HepG2 (cell line): ENCODE results near the gene NFIC. TPM values are rescaled to one million over a fixed set of nuclear protein-coding genes. Genes with fewer than 3 reads are reported as not detected.
A peak's percentile ranks its signal among the peaks of the same experiment; 100 is the strongest.

Experiments
- ATF3 ChIP-seq: sonication (generic); formaldehyde crosslinking; IDR thresholded peaks from 2 replicates; pipeline ENCODE4 v1.4.0; 2020; ENCODE audit warnings: missing genetic modification reagents
- CENPT ChIP-seq: sonication (generic); formaldehyde crosslinking; IDR thresholded peaks from 2 replicates; pipeline ENCODE4 v1.8.0; 2022; ENCODE audit warnings: low read depth, mild to moderate bottlenecking, moderate library complexity, missing genetic modification reagents
- FOXK2 ChIP-seq: fragments of 450-650 bp; IDR thresholded peaks from 2 replicates; pipeline ENCODE4 v1.6.1; 2016
- HDAC1 ChIP-seq: sonication (generic); formaldehyde crosslinking; IDR thresholded peaks from 2 replicates; pipeline ENCODE4 v1.5.1; 2020; ENCODE audit warnings: mild to moderate bottlenecking, missing genetic modification reagents
- KLF12 ChIP-seq: sonication (generic); formaldehyde crosslinking; IDR thresholded peaks from 2 replicates; pipeline ENCODE4 v1.4.0; 2020; ENCODE audit warnings: missing genetic modification reagents, borderline replicate concordance
- MZF1 ChIP-seq: sonication (generic); formaldehyde crosslinking; IDR thresholded peaks from 2 replicates; pipeline ENCODE4 v1.8.1; 2023; ENCODE audit warnings: mild to moderate bottlenecking, missing genetic modification reagents, borderline replicate concordance
- RAD51 ChIP-seq: fragments of 450-650 bp; IDR thresholded peaks from 2 replicates; pipeline ENCODE4 v1.6.1; 2016; ENCODE audit warnings: borderline replicate concordance
- REXO4 ChIP-seq: sonication (generic); formaldehyde crosslinking; IDR thresholded peaks from 2 replicates; pipeline ENCODE4 v1.8.0; 2022; ENCODE audit warnings: missing genetic modification reagents, mild to moderate bottlenecking, borderline replicate concordance
- SMAD1 ChIP-seq: sonication (generic); formaldehyde crosslinking; IDR thresholded peaks from 2 replicates; pipeline ENCODE4 v1.4.0; 2020; ENCODE audit warnings: missing genetic modification reagents, low read depth, mild to moderate bottlenecking, borderline replicate concordance
- SP1 ChIP-seq, 2 experiments: fragments of 450-650 bp in 1 of 2; sonication (generic) in 1 of 2; formaldehyde crosslinking in 1 of 2; IDR thresholded peaks; 2 replicates each; pipeline versions ENCODE4 v1.4.0 to v1.6.1; 2016 to 2020; ENCODE audit warnings: missing genetic modification reagents in 1 of 2
- ZBED4 ChIP-seq: sonication (generic); formaldehyde crosslinking; IDR thresholded peaks from 2 replicates; pipeline ENCODE4 v1.4.0; 2020; ENCODE audit warnings: missing genetic modification reagents, borderline replicate concordance
- ZMYM3 ChIP-seq: sonication (generic); formaldehyde crosslinking; IDR thresholded peaks from 2 replicates; pipeline ENCODE4 v1.5.1; 2020; ENCODE audit warnings: mild to moderate bottlenecking, missing genetic modification reagents
- ZNF205 ChIP-seq: IDR thresholded peaks from 2 replicates; pipeline ENCODE4 v1.6.1; 2018; ENCODE audit warnings: missing biosample characterization, missing genetic modification reagents
- ZNF329 ChIP-seq: sonication (generic); formaldehyde crosslinking; IDR thresholded peaks from 2 replicates; pipeline ENCODE4 v1.9.0; 2021; ENCODE audit warnings: low read depth, mild to moderate bottlenecking, missing genetic modification reagents
- ZNF343 ChIP-seq: sonication (generic); formaldehyde crosslinking; IDR thresholded peaks from 2 replicates; pipeline ENCODE4 v1.4.0; 2020; ENCODE audit warnings: mild to moderate bottlenecking, missing genetic modification reagents
- ZNF350 ChIP-seq: sonication (generic); formaldehyde crosslinking; IDR thresholded peaks from 2 replicates; pipeline ENCODE4 v1.4.0; 2020; ENCODE audit warnings: mild to moderate bottlenecking, low read depth, missing genetic modification reagents, borderline replicate concordance
- ZNF382 ChIP-seq: sonication (generic); formaldehyde crosslinking; IDR thresholded peaks from 2 replicates; pipeline ENCODE4 v1.5.0; 2020; ENCODE audit warnings: missing genetic modification reagents, mild to moderate bottlenecking, borderline replicate concordance
- ZNF460 ChIP-seq: sonication (generic); formaldehyde crosslinking; IDR thresholded peaks from 2 replicates; pipeline ENCODE4 v1.5.1; 2020; ENCODE audit warnings: missing genetic modification reagents, mild to moderate bottlenecking, borderline replicate concordance
- ZNF552 ChIP-seq: sonication (generic); formaldehyde crosslinking; IDR thresholded peaks from 2 replicates; pipeline ENCODE4 v1.9.0; 2022; ENCODE audit warnings: missing genetic modification reagents, mild to moderate bottlenecking, borderline replicate concordance
- polyA plus RNA-seq, 8 experiments: library from polyadenylated mRNA; depleted of rRNA in 3 of 8; stranded (reverse) in 7 of 8; unstranded in 1 of 8; fragments of >200 nt; fragmentation: Illumina TruSeq in 4 of 8; extraction: Trizol in 4 of 8; gene quantifications; 2 replicates each; pipeline versions ENCODE4 v1.2.1 to v1.2.3, GENCODE V29; 2011 to 2016; ENCODE audit warnings: low read depth in 4 of 8, missing spikeins in 1 of 8, mixed read lengths in 1 of 8; ENCODE audit not compliant: insufficient read depth in 1 of 8
- total RNA-seq, 5 experiments: library from RNA; depleted of rRNA; stranded (reverse); fragments of >200 nt; fragmentation: Illumina TruSeq; extraction: Trizol; gene quantifications; 2 replicates each; pipeline ENCODE4 v1.2.3, GENCODE V29; 2016; ENCODE audit warnings: low read depth in 1 of 5
- TF ChIP-seq, protein P1 (sequence below): IDR thresholded peaks from 2 replicates; pipeline ENCODE4 v1.6.1; 2016; ENCODE audit warnings: low read depth, missing genetic modification reagents, missing compliant biosample characterization

Gene NFIC
- total and polyA plus RNA-seq, 2 of the 13 experiments (the other 11 are each of a cell fraction or from before 2014, with no cell fraction given): 1.3 to 2.5 TPM

GRCh38 chr19:3398114-3398899 lies 31.9 kb downstream of the NFIC start (continued):
- TF ChIP-seq, protein P1, sequence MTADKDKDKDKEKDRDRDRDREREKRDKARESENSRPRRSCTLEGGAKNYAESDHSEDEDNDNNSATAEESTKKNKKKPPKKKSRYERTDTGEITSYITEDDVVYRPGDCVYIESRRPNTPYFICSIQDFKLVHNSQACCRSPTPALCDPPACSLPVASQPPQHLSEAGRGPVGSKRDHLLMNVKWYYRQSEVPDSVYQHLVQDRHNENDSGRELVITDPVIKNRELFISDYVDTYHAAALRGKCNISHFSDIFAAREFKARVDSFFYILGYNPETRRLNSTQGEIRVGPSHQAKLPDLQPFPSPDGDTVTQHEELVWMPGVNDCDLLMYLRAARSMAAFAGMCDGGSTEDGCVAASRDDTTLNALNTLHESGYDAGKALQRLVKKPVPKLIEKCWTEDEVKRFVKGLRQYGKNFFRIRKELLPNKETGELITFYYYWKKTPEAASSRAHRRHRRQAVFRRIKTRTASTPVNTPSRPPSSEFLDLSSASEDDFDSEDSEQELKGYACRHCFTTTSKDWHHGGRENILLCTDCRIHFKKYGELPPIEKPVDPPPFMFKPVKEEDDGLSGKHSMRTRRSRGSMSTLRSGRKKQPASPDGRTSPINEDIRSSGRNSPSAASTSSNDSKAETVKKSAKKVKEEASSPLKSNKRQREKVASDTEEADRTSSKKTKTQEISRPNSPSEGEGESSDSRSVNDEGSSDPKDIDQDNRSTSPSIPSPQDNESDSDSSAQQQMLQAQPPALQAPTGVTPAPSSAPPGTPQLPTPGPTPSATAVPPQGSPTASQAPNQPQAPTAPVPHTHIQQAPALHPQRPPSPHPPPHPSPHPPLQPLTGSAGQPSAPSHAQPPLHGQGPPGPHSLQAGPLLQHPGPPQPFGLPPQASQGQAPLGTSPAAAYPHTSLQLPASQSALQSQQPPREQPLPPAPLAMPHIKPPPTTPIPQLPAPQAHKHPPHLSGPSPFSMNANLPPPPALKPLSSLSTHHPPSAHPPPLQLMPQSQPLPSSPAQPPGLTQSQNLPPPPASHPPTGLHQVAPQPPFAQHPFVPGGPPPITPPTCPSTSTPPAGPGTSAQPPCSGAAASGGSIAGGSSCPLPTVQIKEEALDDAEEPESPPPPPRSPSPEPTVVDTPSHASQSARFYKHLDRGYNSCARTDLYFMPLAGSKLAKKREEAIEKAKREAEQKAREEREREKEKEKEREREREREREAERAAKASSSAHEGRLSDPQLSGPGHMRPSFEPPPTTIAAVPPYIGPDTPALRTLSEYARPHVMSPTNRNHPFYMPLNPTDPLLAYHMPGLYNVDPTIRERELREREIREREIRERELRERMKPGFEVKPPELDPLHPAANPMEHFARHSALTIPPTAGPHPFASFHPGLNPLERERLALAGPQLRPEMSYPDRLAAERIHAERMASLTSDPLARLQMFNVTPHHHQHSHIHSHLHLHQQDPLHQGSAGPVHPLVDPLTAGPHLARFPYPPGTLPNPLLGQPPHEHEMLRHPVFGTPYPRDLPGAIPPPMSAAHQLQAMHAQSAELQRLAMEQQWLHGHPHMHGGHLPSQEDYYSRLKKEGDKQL (CRISPR knock-in tag): peak; percentile 80
- TF ChIP-seq ZNF350 (CRISPR knock-in tag): peak; percentile 59; the same call in 1 of the 2 replicates
- peak; percentile 79; the same call in 1 of the 2 replicates for TF ChIP-seq ATF3 (CRISPR knock-in tag)
- TF ChIP-seq ZNF329 (CRISPR knock-in tag): peak; percentile 84
- peak; percentile 96; the same call in 1 of the 2 replicates for TF ChIP-seq KLF12 (CRISPR knock-in tag)
- TF ChIP-seq CENPT (CRISPR knock-in tag): no peak
- peak; percentile 96 for TF ChIP-seq ZMYM3
- TF ChIP-seq ZNF552 (CRISPR knock-in tag): no peak
- peak; percentile 83; the same call in 1 of the 2 replicates for TF ChIP-seq ZBED4
- TF ChIP-seq FOXK2: no peak
- peak; percentile 45; the same call in 1 of the 2 replicates for TF ChIP-seq REXO4 (CRISPR knock-in tag)
- no peak for TF ChIP-seq ZNF382 (CRISPR knock-in tag)
- TF ChIP-seq ZNF205 (CRISPR knock-in tag): peak; percentile 84
- peak; percentile 90 for TF ChIP-seq HDAC1 (CRISPR knock-in tag)
- peak; percentile 91; the same call in 1 of the 2 replicates for TF ChIP-seq ZNF343 (CRISPR knock-in tag)
- no peak for TF ChIP-seq RAD51
- TF ChIP-seq SP1 (IDR thresholded peaks at IDR 0.05): no peak
- TF ChIP-seq SP1 (CRISPR knock-in tag; IDR thresholded peaks at IDR 0.05): peak; percentile 52; the same call in 1 of the 2 replicates
- TF ChIP-seq MZF1 (CRISPR knock-in tag): no peak
- TF ChIP-seq SMAD1 (CRISPR knock-in tag): no peak
- TF ChIP-seq ZNF460 (CRISPR knock-in tag): peak; percentile 24; the same call in 1 of the 2 replicates
